A549 (cell line): ENCODE results near the gene C4orf50.

Source experiments
- MAZ ChIP-seq: fragments of 150-350 bp; IDR thresholded peaks from 2 replicates; pipeline ENCODE4 v1.6.1; 2014; ENCODE audit warnings: antibody characterized with exemption, low read depth, low read length, borderline replicate concordance
- NFE2L2 ChIP-seq: fragments of 150-350 bp; conservative IDR thresholded peaks from 2 replicates; pipeline ENCODE4 v1.6.1; 2014; ENCODE audit warnings: low read length
- POLR2AphosphoS2 ChIP-seq: conservative IDR thresholded peaks from 2 replicates; pipeline ENCODE4 v1.6.1; 2012; ENCODE audit warnings: low read length, improper control_type of control experiment, inconsistent platforms
- RAD21 ChIP-seq, 2 experiments: fragments of >200 bp in 1 of 2; sonication (Bioruptor Twin) in 1 of 2; formaldehyde crosslinking in 1 of 2; IDR thresholded peaks in 1 of 2; conservative IDR thresholded peaks in 1 of 2; 2 replicates in 1 of 2; 3 replicates in 1 of 2; pipeline ENCODE4 v1.6.1; 2012 to 2018; ENCODE audit warnings: inconsistent platforms in 1 of 2
- TP53 ChIP-seq: fragments of 250-450 bp; sonication (Bioruptor Pico); IDR thresholded peaks from 2 replicates; pipeline ENCODE4 v1.5.0; 2021; ENCODE audit warnings: mild to moderate bottlenecking, moderate library complexity
- USF2 ChIP-seq: fragments of 450-650 bp; IDR thresholded peaks from 2 replicates; pipeline ENCODE4 v1.6.1; 2014; ENCODE audit warnings: antibody characterized with exemption
- TF ChIP-seq, protein P1 (sequence below): fragments of >200 bp; sonication (Bioruptor Twin); formaldehyde crosslinking; IDR thresholded peaks from 3 replicates; pipeline ENCODE4 v1.5.1; 2016

- TF ChIP-seq, protein P1, sequence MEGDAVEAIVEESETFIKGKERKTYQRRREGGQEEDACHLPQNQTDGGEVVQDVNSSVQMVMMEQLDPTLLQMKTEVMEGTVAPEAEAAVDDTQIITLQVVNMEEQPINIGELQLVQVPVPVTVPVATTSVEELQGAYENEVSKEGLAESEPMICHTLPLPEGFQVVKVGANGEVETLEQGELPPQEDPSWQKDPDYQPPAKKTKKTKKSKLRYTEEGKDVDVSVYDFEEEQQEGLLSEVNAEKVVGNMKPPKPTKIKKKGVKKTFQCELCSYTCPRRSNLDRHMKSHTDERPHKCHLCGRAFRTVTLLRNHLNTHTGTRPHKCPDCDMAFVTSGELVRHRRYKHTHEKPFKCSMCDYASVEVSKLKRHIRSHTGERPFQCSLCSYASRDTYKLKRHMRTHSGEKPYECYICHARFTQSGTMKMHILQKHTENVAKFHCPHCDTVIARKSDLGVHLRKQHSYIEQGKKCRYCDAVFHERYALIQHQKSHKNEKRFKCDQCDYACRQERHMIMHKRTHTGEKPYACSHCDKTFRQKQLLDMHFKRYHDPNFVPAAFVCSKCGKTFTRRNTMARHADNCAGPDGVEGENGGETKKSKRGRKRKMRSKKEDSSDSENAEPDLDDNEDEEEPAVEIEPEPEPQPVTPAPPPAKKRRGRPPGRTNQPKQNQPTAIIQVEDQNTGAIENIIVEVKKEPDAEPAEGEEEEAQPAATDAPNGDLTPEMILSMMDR, result no peak
- no peak for TF ChIP-seq NFE2L2
- TF ChIP-seq RAD21 (conservative IDR thresholded peaks at IDR 0.05 in 1 of 2, IDR thresholded peaks at IDR 0.05 in 1 of 2), result no peak
- TF ChIP-seq USF2, result no peak
- no peak for TF ChIP-seq TP53 (CRISPR knock-in tag)
- TF ChIP-seq POLR2AphosphoS2, result no peak
- TF ChIP-seq MAZ, result no peak
Measured at GRCh38 chr4:5933116-5933515, 85.1 kb downstream of the C4orf50 start.
